Stimulated activated CD4-positive, alpha-beta T cell treated with anti-CD3 and anti-CD28 coated beads, Interleukin-2, amount 100 ng/mL, for 48 hours (primary cell): ENCODE results near the gene TTC13.

Source experiments
- DNase-seq, 2 donors: peaks; one replicate each; pipeline ENCODE4 v3.0.0-alpha.2; 2020

Gene TTC13

DNA sequence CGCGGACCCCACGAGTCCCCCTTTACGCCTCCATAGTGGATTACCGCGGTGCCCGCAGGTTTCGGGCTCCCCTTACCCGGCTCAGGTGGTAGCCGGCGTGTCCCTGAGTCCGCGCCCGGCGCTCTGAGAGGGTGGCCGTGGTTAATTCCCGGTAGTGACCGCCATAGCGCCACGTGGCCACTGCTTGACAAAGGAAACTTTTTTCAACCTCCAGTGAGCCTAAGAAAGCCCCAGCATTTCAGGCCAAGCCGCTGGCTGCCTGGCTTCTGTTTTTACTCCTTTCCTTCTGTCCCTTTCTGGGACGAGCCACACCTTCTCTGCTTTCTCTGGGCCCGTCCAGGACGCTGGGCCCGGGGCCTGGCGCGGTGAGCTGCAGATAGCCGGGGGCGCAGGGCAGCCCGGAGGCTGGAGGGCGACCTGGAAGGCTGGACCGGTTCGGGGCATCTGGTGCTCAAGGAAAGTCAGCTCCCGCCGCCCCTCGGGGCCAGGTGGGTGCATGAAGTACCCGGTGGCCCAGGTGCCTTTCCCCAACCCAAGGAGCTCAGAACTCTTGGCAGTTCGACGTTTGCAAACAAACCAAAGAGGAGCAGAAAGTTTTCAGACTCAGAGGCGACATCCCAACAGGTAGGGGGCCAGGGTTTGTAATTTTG lies 109.8 kb downstream of the TTC13 start:
- DNase-seq, result peak in 1 of 2 donors; percentile 23

DNA sequence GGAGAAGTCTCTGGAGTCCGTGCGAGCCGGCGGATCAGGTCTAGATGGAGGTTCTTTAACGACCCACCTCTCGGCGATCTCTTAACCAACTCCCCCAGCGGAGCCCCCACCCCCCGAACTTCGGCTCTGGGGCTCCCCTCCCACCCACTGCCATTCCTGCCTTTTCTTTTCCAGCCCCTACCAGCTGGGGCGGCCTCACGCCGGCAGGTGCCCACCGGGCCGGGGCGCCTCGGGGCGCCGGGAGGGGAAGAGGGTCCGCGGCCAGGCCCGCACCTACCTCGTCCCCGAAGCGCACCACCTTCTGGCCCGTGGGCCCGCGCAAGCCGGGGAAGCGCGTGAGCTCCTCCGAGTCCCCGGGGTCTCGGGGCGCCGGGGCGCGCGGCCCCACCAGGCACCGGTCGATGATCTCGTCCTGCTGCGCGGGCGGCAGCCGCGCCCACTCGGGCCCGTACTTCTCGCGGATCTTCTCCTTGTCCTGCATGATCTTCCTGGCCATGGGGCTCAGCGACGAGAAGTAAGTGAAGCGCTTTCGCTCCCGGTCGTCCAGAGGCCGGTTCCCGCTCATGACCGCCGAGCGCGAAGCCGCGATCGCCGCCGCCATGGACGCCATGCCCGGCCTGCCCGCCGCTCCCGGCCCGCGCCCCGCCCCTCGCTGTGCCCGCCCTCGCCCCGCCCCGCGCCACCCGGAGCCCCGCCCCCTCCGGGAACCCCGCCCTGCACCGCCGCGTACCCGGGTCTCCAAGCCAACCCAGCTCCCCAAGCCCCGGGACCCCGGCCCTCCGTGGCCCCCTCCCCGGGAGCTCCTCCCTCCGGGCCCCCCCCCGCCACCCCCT lies 110.5 kb downstream of the TTC13 start, which contains the start of gene C1orf198:
Gene C1orf198 (minus strand): TSS at position 619 of the 833 bp plus-strand sequence. CDS start 9 bp downstream, at position 610.
- DNase-seq, result peak; percentile 72 to 77

DNA sequence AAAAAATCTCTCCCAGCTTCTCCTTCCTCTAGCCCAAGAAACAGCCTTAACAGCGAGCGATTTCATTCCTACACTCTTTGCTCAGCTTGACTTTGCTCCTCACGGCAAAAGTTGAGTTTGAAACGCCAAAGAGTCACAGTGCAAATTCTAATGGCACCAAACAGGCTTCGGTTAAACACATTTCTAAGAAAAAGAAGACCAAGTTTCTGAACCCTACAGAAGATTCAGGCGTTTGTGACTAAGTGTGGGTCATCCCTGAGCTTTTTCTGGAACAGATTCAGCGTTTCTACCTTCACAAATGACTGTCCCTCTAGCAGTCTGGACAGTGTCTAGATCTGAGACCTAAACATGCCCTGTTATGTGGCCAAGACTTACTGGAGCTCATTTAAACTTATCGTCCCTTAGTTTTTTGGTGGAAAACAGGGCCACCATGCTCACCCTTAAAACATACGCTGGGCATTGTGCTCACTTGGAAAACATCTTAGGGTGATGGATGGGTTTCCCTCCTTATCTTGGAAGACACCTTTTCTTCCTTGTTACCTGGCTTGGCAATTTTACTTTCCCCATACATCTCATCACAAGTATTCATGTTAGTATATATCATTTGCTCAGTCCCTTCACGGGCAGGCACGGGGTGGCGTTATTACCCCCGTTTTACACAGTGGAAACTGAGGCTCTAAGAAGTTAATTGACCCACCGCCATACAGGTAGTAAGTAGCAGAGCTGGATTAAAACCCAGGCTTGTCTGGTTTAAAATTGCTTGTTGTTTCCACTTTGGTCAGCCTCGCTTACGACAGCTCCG lies 111.4 kb downstream of the TTC13 start:
- no peak for DNase-seq

DNA sequence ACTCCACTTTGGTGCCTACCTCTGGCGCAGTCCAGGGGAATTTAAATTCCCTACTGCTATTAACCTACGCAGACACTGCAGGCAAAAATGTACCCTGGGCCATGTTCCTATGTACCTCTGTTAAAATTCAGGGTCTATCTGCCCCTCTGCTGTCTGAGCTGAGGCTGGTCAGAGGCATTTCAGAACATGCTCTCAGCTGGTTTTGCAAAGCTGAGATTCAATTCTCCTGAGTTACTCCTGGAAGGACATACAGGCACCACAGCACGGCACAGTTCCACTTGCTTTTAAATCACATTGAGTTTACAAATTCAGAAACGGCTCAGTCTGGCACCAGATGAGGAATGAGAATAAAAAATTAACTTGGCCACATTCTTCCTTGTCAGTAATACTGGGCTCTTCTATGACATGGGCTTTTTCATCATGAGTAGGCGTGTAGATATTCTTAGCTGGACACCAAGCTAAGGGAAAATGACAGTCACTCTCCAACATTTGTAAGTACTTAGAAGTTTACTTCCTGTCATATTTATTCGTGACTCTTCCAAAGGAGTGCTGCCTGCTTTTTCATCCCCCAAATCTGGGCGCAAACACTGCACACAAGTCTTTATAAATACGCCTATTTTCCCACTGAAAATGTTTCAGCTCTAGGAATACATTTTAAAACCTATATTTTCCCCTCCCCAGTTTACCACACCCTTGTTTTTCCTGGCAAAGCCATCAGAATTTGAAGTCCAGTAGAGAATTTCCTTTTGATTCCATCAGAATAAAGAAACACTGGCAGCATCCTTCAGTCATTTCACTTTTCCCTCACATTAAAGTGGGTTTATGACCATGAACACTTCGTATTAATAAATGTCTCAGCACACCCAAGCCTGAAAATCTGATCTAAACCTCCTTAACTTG lies 112.2 kb downstream of the TTC13 start:
- no peak for DNase-seq

DNA sequence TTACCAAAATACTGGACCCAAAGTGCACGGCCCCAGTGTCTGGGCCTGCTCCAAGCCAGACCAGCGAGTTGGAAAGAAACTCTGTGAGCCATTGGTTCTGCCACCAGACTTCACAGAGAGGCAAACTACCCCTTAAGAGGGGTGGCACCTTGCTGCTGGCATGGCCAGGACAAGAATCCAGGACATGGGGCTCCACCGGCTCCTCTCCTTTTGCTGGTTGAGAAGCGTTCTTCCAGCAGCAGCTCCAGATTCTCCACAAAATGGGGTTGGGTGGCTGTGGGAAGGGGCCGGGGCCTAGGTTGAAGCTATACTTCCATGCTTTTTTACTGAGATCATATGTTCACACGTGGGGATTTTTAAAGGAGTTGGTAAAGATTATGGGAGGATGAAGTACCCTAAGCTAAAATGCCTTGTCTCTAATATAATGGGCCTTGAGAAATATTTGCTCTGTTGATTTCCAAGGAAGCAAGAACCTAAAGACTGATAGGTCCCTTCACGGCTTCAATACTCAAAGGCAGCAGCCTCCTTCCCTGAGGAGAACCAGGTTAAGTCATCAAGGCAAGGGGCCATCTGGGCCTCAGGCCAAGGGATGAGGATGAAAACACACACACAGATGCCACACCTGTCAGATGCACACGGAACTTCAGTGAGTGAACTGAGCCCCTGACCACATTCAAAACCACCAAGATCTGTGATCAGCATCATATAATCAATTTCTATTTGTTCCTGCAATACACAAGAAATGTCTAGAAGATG lies 113.4 kb downstream of the TTC13 start:
- DNase-seq, result no peak

DNA sequence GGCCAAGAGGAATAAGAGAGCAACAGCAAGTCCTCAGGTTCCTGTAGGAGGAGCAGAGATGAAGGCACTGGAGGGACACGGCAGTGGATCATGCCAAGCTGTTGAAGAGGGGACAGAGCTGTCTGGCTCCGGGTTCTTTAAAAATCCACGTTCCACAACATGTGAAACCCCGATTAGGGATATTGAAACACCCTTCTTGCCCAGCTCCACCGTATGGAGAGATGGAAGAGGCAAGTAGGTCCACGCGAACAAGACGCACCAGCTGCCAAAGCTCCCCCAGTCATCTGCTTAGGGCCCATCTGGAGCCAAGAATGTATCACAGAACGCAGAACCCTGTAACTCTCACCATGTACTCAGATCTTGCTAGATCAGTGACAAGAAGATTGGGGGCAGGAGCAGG lies 114.2 kb downstream of the TTC13 start:
- no peak for DNase-seq

DNA sequence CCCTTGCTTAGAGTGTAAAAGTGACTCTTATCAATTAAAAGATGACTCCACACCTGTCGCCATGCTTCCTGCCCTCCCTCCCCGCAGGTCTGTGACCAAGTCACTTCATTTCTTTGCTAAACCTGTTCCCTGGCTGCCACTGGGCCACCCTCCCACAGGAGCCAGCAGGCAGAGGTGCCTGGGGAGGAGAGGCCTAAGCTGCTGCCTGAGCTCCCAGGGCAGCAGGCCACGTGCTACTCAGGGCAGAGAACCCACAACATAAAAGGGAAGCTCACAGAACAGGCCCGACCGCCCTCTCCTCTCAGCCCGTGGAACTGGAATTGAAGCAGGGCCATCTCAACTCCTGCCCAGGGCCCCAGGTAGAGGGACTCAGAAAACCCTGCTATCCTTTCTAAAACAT lies 115.2 kb downstream of the TTC13 start:
- no peak for DNase-seq

DNA sequence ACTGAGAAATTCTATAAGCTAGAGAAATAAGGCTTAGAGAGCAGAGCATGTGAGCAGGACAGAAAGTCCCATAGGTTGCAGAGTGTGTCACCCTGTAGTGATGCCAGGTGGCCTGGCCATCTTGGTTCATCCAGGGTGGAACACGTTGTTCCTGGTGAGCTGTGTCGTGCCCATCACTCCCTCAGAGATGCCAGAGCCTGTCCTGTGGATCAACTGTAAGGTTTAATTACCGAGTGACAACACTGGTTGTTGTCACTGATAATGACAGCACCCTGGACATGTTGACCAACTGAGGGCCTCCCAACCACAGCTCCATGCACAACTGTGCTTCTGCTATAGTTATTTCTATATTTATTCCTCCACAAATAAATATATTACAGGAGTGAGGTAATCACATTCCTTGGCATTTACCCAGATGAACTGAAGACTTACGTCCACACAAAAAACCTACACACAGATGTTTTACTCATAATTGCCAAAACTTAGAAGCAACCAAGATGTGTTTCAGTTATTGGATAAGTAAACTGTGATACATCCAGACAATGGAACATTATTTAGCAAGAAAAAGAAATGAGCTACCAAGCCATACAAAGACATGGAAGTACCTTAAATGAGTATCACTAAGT lies 116.6 kb downstream of the TTC13 start:
- DNase-seq, result no peak

DNA sequence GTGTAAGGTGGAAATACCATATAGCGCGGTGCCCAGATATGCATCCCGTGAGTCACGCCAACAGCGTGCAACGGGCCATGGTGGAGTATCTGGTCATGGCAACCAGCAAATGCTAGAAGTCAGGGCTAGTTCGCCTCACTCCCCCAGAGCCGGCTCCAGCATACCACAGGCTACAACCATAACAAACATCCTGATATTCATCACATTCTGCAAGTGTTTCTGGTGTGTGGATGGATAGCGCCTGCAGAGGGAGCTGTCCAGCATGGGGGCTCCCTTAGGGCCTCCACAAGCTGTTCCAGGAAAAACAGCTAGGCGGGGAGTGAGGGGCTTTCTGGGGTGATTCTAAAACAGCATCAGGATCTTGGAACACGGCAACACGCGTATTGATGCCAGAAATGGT lies 117.2 kb downstream of the TTC13 start:
- no peak for DNase-seq

DNA sequence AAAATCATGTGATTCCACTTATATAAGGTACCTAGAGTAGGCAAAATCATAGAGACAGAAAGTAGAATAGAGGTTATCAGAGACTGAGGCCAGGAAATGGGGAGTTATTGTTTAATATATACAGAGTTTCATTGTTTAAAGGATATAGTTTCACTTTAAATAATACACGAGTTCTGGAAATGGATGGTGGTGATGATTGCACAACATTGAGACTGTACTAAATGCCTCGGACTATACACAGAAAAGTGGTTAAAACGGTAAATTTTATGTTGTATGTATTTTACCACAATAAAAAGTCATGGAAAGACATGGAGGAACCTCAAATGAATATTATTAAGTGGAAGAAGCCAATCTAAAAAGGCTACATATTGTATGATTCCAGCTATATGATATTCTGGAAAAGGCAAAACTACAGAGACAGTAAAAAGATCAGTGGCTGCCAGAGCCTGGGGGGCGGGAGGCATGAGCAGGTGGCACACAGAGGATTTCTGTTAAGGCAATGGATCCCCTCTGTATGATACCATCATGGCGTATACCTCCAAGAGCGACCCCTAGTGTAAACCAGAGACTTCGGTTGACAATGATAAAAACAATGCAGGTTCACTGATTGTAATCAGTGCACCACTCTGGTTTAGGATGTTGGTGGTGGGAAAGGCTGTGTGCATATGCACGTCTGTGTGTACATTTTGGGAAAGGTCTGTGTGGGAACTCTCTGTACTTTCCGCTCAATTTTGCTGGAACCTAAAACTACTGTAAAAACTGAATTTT lies 117.9 kb downstream of the TTC13 start:
- no peak for DNase-seq

DNA sequence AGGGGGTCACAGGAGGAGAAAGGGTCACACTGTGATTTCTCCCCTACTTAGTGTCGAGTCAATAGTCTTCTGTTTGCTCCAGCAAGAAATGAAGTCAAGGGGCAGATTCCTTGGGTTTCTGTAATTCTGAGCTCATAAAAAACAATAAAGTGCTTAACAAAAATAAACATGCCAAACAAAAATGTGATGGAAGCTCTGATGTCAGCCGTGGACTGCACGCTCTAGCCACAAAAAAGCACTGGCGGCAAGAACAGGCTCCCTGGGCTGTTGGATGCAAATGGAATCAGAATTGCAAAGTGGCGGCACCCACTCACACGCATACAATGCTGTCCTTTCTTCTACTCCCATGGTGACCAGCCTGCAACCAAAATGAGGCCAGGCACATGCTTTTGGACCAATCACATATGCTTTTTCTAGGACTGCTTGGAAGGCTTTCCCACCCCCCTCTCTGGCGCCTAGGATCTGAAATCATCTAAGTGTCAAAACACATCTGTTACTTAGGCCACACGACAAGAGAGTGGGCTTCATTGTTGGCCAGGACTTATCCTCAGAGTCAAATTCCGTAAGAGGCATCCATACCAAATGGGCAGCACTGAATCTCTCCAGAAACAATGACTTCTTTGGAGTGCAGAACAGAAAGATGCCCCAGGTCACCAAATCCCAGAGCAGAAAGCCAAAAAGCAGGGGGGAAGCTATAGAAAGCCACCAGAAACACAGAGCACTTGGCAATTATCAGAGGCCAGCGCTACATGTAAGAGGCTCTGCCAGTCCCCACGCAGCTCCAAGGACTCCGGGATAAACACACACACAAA lies 119.5 kb downstream of the TTC13 start:
- DNase-seq, result no peak

DNA sequence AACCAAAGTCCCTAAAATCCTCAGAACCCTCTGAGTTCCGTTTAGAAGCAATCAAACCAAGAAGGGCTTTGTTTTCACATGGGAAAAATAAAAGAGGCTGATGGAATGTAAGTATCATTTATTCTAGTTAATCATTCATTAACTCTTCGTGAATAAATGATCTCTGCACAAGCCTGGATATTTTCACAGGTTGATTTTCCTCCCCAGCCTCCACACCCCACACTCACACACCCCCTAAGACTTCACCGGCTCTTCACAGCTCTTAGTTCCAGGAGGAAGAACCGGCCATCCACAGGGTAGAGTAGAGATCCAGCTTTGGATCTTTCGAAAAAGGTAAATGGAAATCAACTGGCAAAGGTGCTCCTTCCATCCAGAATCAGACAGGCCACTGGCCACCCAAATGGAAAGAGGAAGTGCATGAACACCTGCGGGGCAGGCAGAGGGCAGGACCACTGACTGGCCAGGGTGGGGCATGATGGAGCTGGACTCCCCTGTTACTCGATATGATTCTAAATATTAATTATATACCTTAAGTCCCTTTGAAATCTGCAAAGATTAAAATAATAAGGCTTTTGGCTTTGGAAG lies 120.3 kb downstream of the TTC13 start:
- DNase-seq, result no peak

DNA sequence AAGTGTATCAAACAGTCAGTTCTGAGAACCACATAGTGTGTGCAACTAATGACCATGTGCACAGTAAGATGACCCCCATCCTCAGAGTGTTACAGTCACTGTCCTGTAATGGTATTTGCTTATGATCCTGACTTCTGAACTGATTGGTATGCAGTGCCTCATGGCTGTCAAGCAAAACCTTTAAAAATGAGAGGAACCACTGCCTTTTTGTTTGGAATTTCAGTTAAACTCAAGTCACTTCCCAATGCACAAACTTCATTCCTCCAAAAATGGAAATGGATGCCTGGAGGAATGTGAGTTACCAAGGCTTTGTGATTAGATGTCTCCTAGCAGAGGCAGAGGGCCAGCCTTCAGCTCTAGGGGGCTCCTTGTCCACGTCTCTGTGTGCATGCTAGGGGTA lies 120.8 kb downstream of the TTC13 start:
- no peak for DNase-seq

DNA sequence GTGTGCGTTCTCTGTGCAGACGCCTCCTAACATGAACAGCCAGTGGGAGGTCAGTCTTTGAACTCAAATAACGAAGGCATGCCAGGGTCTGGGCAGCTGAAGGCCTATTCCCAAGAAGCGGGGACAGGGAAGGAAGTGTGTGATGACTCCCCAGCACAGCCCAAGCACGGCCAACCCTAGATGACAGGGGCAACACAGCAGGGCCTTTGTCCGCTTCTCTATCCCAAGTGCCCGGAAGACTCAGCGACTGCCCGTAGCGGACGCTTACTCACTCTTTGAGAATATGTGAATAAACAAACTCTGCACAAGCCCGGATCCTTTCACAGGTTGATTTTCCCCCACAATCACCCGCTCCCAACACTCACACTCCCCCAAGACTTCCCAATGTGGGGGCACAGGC lies 121.6 kb downstream of the TTC13 start:
- no peak for DNase-seq
